ENCODE measurements around the gene EVI5L. TPM values are rescaled to one million over a fixed set of nuclear protein-coding genes. Genes with fewer than 3 reads are reported as not detected.

The EVI5L gene
- total and polyA plus RNA-seq, 2 of the 13 experiments (the other 11 are each of a cell fraction or from before 2014, with no cell fraction given): 1.7 to 2.4 TPM

DNA sequence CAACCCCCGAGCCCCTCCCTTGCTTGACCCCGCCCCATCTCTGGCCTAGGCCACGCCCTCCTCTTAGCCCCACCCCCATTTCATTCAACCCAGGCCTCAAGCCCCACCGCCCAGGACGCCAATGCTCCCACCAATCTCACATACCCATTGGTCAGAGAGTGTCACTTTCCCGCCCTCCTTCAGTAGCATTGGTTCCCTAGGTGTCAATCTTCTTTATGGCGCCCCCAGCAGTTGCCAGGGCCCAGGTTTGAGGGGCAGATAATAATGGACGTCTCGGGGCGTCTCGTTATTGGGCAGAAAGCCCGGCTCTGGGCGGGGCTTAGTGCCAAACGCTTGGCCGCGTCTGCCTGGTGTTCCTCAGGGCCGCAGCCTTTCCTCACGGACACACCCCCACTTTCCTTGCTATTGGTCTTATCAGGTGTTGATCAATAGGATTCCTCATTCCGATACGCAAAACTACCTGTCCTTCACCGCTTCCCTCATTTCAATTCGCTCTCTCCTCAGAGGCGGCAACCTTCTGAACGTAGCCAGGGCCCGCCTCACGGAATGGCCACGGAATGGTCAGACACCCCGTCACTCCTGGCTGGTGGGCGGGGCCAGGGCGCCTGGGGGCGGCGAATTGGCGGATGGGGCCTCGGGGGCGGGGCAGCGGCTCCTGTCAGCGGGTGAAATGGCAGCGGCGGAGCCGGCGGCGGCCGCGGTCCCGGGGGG, at the start of gene EVI5L (continued):
- TF ChIP-seq ZFX (CRISPR knock-in tag; IDR thresholded peaks at IDR 0.05; ENCODE audit: low read depth): no peak
- 0 out of 2 replicates have a peak, but pooled peaks have one; percentile 30 for TF ChIP-seq PCBP1 (IDR thresholded peaks at IDR 0.05; ENCODE audit: borderline replicate concordance, low read depth, low read length)
- TF ChIP-seq, protein P1, sequence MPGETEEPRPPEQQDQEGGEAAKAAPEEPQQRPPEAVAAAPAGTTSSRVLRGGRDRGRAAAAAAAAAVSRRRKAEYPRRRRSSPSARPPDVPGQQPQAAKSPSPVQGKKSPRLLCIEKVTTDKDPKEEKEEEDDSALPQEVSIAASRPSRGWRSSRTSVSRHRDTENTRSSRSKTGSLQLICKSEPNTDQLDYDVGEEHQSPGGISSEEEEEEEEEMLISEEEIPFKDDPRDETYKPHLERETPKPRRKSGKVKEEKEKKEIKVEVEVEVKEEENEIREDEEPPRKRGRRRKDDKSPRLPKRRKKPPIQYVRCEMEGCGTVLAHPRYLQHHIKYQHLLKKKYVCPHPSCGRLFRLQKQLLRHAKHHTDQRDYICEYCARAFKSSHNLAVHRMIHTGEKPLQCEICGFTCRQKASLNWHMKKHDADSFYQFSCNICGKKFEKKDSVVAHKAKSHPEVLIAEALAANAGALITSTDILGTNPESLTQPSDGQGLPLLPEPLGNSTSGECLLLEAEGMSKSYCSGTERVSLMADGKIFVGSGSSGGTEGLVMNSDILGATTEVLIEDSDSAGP (CRISPR knock-in tag; IDR thresholded peaks at IDR 0.05; ENCODE audit: borderline replicate concordance): no peak
- peak; percentile 43 for TF ChIP-seq GABPA (IDR thresholded peaks at IDR 0.05; ENCODE audit: low read depth, low read length)
- TF ChIP-seq GABPA (CRISPR knock-in tag; IDR thresholded peaks at IDR 0.05; ENCODE audit: low read depth): peak; percentile 64; the same call in 1 of the 2 replicates
- TF ChIP-seq, protein P2, sequence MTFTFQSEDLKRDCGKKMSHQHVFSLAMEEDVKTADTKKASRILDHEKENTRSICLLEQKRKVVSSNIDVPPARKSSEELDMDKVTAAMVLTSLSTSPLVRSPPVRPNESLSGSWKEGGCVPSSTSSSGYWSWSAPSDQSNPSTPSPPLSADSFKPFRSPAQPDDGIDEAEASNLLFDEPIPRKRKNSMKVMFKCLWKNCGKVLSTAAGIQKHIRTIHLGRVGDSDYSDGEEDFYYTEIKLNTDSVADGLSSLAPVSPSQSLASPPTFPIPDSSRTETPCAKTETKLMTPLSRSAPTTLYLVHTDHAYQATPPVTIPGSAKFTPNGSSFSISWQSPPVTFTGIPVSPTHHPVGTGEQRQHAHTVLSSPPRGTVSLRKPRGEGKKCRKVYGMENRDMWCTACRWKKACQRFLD (CRISPR knock-in tag; IDR thresholded peaks at IDR 0.05; ENCODE audit: borderline replicate concordance): no peak
- TF ChIP-seq ZFP62 (CRISPR knock-in tag; IDR thresholded peaks at IDR 0.05): no peak
- peak; percentile 96 for TF ChIP-seq NFYC (CRISPR knock-in tag; IDR thresholded peaks at IDR 0.05)
- peak; percentile 78 for TF ChIP-seq THAP11 (CRISPR knock-in tag; IDR thresholded peaks at IDR 0.05)
- TF ChIP-seq CHD2 (IDR thresholded peaks at IDR 0.05; ENCODE audit: low read depth, low read length): peak; percentile 81
- no peak for TF ChIP-seq SRSF9 (IDR thresholded peaks at IDR 0.05; ENCODE audit: borderline replicate concordance, insufficient read depth, low read depth, low read length, poor library complexity, severe bottlenecking)
- peak; percentile 17; the same call in 1 of the 2 replicates for TF ChIP-seq PHF20 (CRISPR knock-in tag; IDR thresholded peaks at IDR 0.05)
- TF ChIP-seq KDM2A (CRISPR knock-in tag; IDR thresholded peaks at IDR 0.05; ENCODE audit: borderline replicate concordance, low read depth): peak; percentile 53; the same call in 1 of the 2 replicates
- TF ChIP-seq, protein P3, sequence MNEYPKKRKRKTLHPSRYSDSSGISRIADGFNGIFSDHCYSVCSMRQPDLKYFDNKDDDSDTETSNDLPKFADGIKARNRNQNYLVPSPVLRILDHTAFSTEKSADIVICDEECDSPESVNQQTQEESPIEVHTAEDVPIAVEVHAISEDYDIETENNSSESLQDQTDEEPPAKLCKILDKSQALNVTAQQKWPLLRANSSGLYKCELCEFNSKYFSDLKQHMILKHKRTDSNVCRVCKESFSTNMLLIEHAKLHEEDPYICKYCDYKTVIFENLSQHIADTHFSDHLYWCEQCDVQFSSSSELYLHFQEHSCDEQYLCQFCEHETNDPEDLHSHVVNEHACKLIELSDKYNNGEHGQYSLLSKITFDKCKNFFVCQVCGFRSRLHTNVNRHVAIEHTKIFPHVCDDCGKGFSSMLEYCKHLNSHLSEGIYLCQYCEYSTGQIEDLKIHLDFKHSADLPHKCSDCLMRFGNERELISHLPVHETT (CRISPR knock-in tag; conservative IDR thresholded peaks at IDR 0.05): 0 out of 2 replicates have a peak, but pooled peaks have one; percentile 25
- no peak for TF ChIP-seq ZNF792 (CRISPR knock-in tag; IDR thresholded peaks at IDR 0.05)
- TF ChIP-seq HHEX (CRISPR knock-in tag; IDR thresholded peaks at IDR 0.05): 0 out of 2 replicates have a peak, but pooled peaks have one; percentile 9
- peak; percentile 95 for TF ChIP-seq SP1 (IDR thresholded peaks at IDR 0.05)
- TF ChIP-seq SP1 (CRISPR knock-in tag; IDR thresholded peaks at IDR 0.05): peak; percentile 99
- TF ChIP-seq CAMTA2 (CRISPR knock-in tag; IDR thresholded peaks at IDR 0.05; ENCODE audit: borderline replicate concordance): 0 out of 2 replicates have a peak, but pooled peaks have one; percentile 53
- peak; percentile 65; the same call in 1 of the 2 replicates for TF ChIP-seq IRF2 (CRISPR knock-in tag; IDR thresholded peaks at IDR 0.05)
- TF ChIP-seq MIXL1 (CRISPR knock-in tag; IDR thresholded peaks at IDR 0.05): 0 out of 2 replicates have a peak, but pooled peaks have one; percentile 13
- TF ChIP-seq, protein P4, sequence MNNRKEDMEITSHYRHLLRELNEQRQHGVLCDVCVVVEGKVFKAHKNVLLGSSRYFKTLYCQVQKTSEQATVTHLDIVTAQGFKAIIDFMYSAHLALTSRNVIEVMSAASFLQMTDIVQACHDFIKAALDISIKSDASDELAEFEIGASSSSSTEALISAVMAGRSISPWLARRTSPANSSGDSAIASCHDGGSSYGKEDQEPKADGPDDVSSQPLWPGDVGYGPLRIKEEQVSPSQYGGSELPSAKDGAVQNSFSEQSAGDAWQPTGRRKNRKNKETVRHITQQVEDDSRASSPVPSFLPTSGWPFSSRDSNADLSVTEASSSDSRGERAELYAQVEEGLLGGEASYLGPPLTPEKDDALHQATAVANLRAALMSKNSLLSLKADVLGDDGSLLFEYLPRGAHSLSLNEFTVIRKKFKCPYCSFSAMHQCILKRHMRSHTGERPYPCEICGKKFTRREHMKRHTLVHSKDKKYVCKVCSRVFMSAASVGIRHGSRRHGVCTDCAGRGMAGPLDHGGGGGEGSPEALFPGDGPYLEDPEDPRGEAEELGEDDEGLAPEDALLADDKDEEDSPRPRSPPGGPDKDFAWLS (CRISPR knock-in tag; IDR thresholded peaks at IDR 0.05; ENCODE audit: borderline replicate concordance): no peak
- peak; percentile 36; the same call in 1 of the 2 replicates for TF ChIP-seq NR2C2 (CRISPR knock-in tag; IDR thresholded peaks at IDR 0.05; ENCODE audit: borderline replicate concordance)
- TF ChIP-seq KLF16 (CRISPR knock-in tag; IDR thresholded peaks at IDR 0.05): peak in 1 of 2 experiments; percentile 81; a peak in 2 of 4 replicates
- no peak for TF ChIP-seq POLR2AphosphoS2 (IDR thresholded peaks at IDR 0.05; ENCODE audit: low read depth, low read length)
